Endothelial cell of umbilical vein (primary cell): ENCODE measurements around the gene SCAMP4.

ENCODE experiments used
- CTCF ChIP-seq, 2 donors: IDR thresholded peaks; 1 replicate in 1 of 2; 2 replicates in 1 of 2; pipeline ENCODE4 v1.5.1; 2011; ENCODE audit warnings: low read length in 2 of 2, mild to moderate bottlenecking in 2 of 2, moderate library complexity in 2 of 2, control low read depth in 1 of 2, inconsistent platforms in 1 of 2, low read depth in 1 of 2; ENCODE audit not compliant: insufficient read depth in 1 of 2; ENCODE audit errors: extremely low read depth in 1 of 2
- EZH2 ChIP-seq: IDR thresholded peaks from 2 replicates; pipeline ENCODE4 v1.6.1; 2012; ENCODE audit warnings: borderline replicate concordance, low read depth, mild to moderate bottlenecking, moderate library complexity, low read length, inconsistent platforms; ENCODE audit not compliant: severe bottlenecking
- FOS ChIP-seq: IDR thresholded peaks from 2 replicates; pipeline ENCODE4 v1.6.1; 2011; ENCODE audit warnings: mild to moderate bottlenecking, low read length, moderate library complexity, borderline replicate concordance; ENCODE audit not compliant: insufficient read depth
- MAX ChIP-seq: IDR thresholded peaks from 2 replicates; pipeline ENCODE4 v1.6.1; 2011; ENCODE audit not compliant: insufficient read depth, insufficient read length
- POLR2A ChIP-seq: IDR thresholded peaks from 2 replicates; pipeline ENCODE4 v1.6.1; 2012; ENCODE audit warnings: low read depth, mild to moderate bottlenecking, control low read depth, low read length
- POLR2AphosphoS5 ChIP-seq: IDR thresholded peaks from 2 replicates; pipeline ENCODE4 v1.6.1; 2012; ENCODE audit warnings: low read depth, mild to moderate bottlenecking, control low read depth, low read length, moderate library complexity; ENCODE audit not compliant: insufficient read depth

GRCh38 chr19:1969176-1970002 lies 64.2 kb downstream of the SCAMP4 start:
- TF ChIP-seq MAX (no peak), CTCF (IDR thresholded peaks at IDR 0.05; ENCODE audit: extremely low read depth in 1 of 2, insufficient read depth in 1 of 2, low read depth in 1 of 2, low read length in 2 of 2) (no peak), EZH2 (no peak), POLR2A (no peak), POLR2AphosphoS5 (no peak), FOS (no peak)
